K562 (cell line): Measurements from ENCODE around the gene OR2V2. TPM values are rescaled to one million over a fixed set of nuclear protein-coding genes. Genes with fewer than 3 reads are reported as not detected.

Experiments used
- ARID1B ChIP-seq: fragments of 450-650 bp; IDR thresholded peaks from 2 replicates; pipeline ENCODE4 v1.6.1; 2016; ENCODE audit warnings: antibody characterized with exemption, mild to moderate bottlenecking, inconsistent platforms
- CBFB ChIP-seq: sonication (generic); formaldehyde crosslinking; IDR thresholded peaks from 2 replicates; pipeline ENCODE4 v1.4.0; 2020; ENCODE audit warnings: mild to moderate bottlenecking, missing genetic modification reagents
- CBX1 ChIP-seq: sonication (generic); IDR thresholded peaks from 2 replicates; pipeline ENCODE4 v1.6.1; 2016; ENCODE audit warnings: antibody characterized with exemption, low read depth, mild to moderate bottlenecking
- CCAR2 ChIP-seq: fragments of 200-400 bp; formaldehyde crosslinking; IDR thresholded peaks from 2 replicates; pipeline ENCODE4 v1.6.1; 2017; ENCODE audit warnings: mild to moderate bottlenecking, low read depth, low read length
- CCNT2 ChIP-seq: IDR thresholded peaks from 2 replicates; pipeline ENCODE4 v1.6.1; 2011; ENCODE audit warnings: borderline replicate concordance, low read depth, mild to moderate bottlenecking, moderate library complexity, mixed read lengths, low read length; ENCODE audit not compliant: insufficient read length; ENCODE audit errors: extremely low read depth
- E2F3 ChIP-seq: fragments of 250-450 bp; sonication (Bioruptor Pico); IDR thresholded peaks from 2 replicates; pipeline ENCODE4 v1.4.0; 2020; ENCODE audit warnings: mild to moderate bottlenecking
- ELF4 ChIP-seq: fragments of 450-650 bp; formaldehyde crosslinking; IDR thresholded peaks from 2 replicates; pipeline ENCODE4 v1.4.0; 2022; ENCODE audit warnings: missing genetic modification characterization
- ETV5 ChIP-seq: sonication (generic); formaldehyde crosslinking; IDR thresholded peaks from 2 replicates; pipeline ENCODE4 v1.4.0; 2020; ENCODE audit warnings: low read depth, mild to moderate bottlenecking, missing genetic modification reagents
- EWSR1 ChIP-seq: fragments of 450-650 bp; IDR thresholded peaks from 2 replicates; pipeline ENCODE4 v1.6.1; 2018; ENCODE audit warnings: borderline replicate concordance, mild to moderate bottlenecking, low read depth, moderate library complexity; ENCODE audit not compliant: partially characterized antibody
- FOXA1 ChIP-seq: fragments of 450-650 bp; IDR thresholded peaks from 2 replicates; pipeline ENCODE4 v1.6.1; 2016; ENCODE audit warnings: mild to moderate bottlenecking, borderline replicate concordance
- IRF2 ChIP-seq: sonication (generic); formaldehyde crosslinking; IDR thresholded peaks from 2 replicates; pipeline ENCODE4 v1.8.1; 2022; ENCODE audit warnings: mild to moderate bottlenecking, missing genetic modification reagents
- KLF1 ChIP-seq: fragments of 450-650 bp; IDR thresholded peaks from 2 replicates; pipeline ENCODE4 v1.6.1; 2016; ENCODE audit warnings: missing genetic modification characterization, missing compliant biosample characterization
- MAFF ChIP-seq: IDR thresholded peaks from 2 replicates; pipeline ENCODE4 v1.6.1; 2012; ENCODE audit warnings: low read length, improper control_type of control experiment
- MAFK ChIP-seq: IDR thresholded peaks from 2 replicates; pipeline ENCODE4 v1.6.1; 2011; ENCODE audit warnings: low read length, improper control_type of control experiment
- MAX ChIP-seq: sonication (generic); formaldehyde crosslinking; IDR thresholded peaks from 2 replicates; pipeline ENCODE4 v1.9.0; 2022; ENCODE audit warnings: mild to moderate bottlenecking, missing genetic modification reagents
- NEUROD1 ChIP-seq: fragments of 150-350 bp; IDR thresholded peaks from 2 replicates; pipeline ENCODE4 v1.6.1; 2014; ENCODE audit warnings: borderline replicate concordance, low read length, low read depth; ENCODE audit not compliant: partially characterized antibody
- PHF20 ChIP-seq: fragments of 450-650 bp; IDR thresholded peaks from 2 replicates; pipeline ENCODE4 v1.6.1; 2018; ENCODE audit not compliant: partially characterized antibody
- PURB ChIP-seq: sonication (generic); formaldehyde crosslinking; IDR thresholded peaks from 2 replicates; pipeline ENCODE4 v1.9.0; 2021; ENCODE audit warnings: low read depth, mild to moderate bottlenecking, missing genetic modification reagents
- SMC3 ChIP-seq: conservative IDR thresholded peaks from 2 replicates; pipeline ENCODE4 v1.6.1; 2011; ENCODE audit warnings: low read depth, low read length, improper control_type of control experiment; ENCODE audit not compliant: insufficient read depth
- ZBED1 ChIP-seq: IDR thresholded peaks from 2 replicates; pipeline ENCODE4 v1.6.1; 2014
- ZNF121 ChIP-seq: sonication (generic); formaldehyde crosslinking; conservative IDR thresholded peaks from 2 replicates; pipeline ENCODE4 v1.8.0; 2022; ENCODE audit warnings: missing genetic modification reagents
- ZNF354B ChIP-seq: fragments of 250-450 bp; sonication (Bioruptor Pico); IDR thresholded peaks from 2 replicates; pipeline ENCODE4 v1.4.0; 2020
- ZNF449 ChIP-seq: fragments of 250-450 bp; sonication (Bioruptor Pico); IDR thresholded peaks from 2 replicates; pipeline ENCODE4 v1.8.0; 2022; ENCODE audit warnings: moderate library complexity, mild to moderate bottlenecking, inconsistent platforms
- ZNF511 ChIP-seq: sonication (generic); formaldehyde crosslinking; IDR thresholded peaks from 2 replicates; pipeline ENCODE4 v1.8.0; 2022; ENCODE audit warnings: mild to moderate bottlenecking, missing genetic modification reagents
- polyA plus RNA-seq, 8 experiments: library from polyadenylated mRNA; depleted of rRNA in 4 of 8; stranded (reverse) in 5 of 8; unstranded in 3 of 8; fragments of >200 nt; fragmentation: Nextera tagmentation in 2 of 8; fragmentation: Illumina TruSeq in 1 of 8; extraction: Ambion mirVana in 2 of 8; extraction: Trizol in 1 of 8; gene quantifications; 2 replicates each; pipeline versions ENCODE4 v1.2.1 to v1.2.3, GENCODE V29; 2011 to 2014; ENCODE audit warnings: inconsistent platforms in 1 of 8, missing spikeins in 1 of 8
- total RNA-seq, 7 experiments: library from RNA; depleted of rRNA in 6 of 7; stranded (reverse); fragments of >200 nt in 6 of 7; fragmentation: Illumina TruSeq in 2 of 7; extraction: Trizol in 2 of 7; gene quantifications; 2 replicates each; pipeline versions ENCODE4 v1.2.1 to v1.2.3, GENCODE V29; 2011 to 2021; ENCODE audit warnings: low replicate concordance in 1 of 7
- TF ChIP-seq, protein P1 (sequence below): fragments of 450-650 bp; IDR thresholded peaks from 2 replicates; pipeline ENCODE4 v1.6.1; 2017; ENCODE audit warnings: antibody characterized with exemption, mild to moderate bottlenecking

The OR2V2 gene
- total and polyA plus RNA-seq, 9 of the 15 experiments (the other 6 are each of a cell fraction or from before 2014, with no cell fraction given) = 0.01 TPM; not detected in 8

DNA sequence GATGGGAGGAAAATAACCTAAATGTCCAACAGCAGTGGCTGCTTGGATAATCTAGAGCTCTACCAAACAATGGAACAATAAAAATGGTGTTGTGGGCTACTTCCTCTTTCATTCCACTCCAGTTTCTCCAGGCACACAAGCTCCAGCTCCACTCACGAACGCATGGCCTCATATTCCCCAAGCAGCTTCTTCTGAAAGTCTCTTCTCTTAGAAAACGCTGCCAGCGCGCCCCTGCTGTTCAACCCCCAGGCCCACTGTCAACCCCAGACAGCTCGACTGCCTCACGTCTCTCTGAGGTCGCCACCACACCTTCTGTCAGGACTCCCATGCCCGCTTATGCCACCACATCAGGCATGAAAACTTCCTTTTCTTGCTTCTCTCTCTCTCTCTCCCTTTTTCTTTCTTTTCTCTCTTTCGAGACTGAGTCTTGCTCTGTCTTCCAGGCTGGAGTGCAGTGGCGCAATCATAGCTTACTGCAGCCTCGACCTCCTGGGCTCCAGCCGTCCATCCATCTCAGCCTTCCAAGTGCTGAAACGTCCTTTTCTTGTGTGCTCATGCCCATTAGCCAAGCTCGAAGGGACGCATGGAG is 16.2 kb downstream of the OR2V2 start (continued):
- no peak for TF ChIP-seq PURB (CRISPR knock-in tag)
- no peak for TF ChIP-seq MAX (CRISPR knock-in tag)
- TF ChIP-seq IRF2 (CRISPR knock-in tag) = no peak
- TF ChIP-seq CCNT2 = no peak
- peak; percentile 88; the same call in 1 of the 2 replicates for TF ChIP-seq ELF4 (CRISPR knock-in tag)
- no peak for TF ChIP-seq MAFF
- TF ChIP-seq CCAR2 = no peak
- TF ChIP-seq CBX1 = no peak
- no peak for TF ChIP-seq ZNF354B (CRISPR knock-in tag)
- no peak for TF ChIP-seq NEUROD1
- no peak for TF ChIP-seq EWSR1
- no peak for TF ChIP-seq CBFB (CRISPR knock-in tag)
- TF ChIP-seq E2F3 (CRISPR knock-in tag) = no peak; the same call in 1 of the 2 replicates
- no peak for TF ChIP-seq MAFK
- no peak for TF ChIP-seq ZBED1
- TF ChIP-seq, protein P1, sequence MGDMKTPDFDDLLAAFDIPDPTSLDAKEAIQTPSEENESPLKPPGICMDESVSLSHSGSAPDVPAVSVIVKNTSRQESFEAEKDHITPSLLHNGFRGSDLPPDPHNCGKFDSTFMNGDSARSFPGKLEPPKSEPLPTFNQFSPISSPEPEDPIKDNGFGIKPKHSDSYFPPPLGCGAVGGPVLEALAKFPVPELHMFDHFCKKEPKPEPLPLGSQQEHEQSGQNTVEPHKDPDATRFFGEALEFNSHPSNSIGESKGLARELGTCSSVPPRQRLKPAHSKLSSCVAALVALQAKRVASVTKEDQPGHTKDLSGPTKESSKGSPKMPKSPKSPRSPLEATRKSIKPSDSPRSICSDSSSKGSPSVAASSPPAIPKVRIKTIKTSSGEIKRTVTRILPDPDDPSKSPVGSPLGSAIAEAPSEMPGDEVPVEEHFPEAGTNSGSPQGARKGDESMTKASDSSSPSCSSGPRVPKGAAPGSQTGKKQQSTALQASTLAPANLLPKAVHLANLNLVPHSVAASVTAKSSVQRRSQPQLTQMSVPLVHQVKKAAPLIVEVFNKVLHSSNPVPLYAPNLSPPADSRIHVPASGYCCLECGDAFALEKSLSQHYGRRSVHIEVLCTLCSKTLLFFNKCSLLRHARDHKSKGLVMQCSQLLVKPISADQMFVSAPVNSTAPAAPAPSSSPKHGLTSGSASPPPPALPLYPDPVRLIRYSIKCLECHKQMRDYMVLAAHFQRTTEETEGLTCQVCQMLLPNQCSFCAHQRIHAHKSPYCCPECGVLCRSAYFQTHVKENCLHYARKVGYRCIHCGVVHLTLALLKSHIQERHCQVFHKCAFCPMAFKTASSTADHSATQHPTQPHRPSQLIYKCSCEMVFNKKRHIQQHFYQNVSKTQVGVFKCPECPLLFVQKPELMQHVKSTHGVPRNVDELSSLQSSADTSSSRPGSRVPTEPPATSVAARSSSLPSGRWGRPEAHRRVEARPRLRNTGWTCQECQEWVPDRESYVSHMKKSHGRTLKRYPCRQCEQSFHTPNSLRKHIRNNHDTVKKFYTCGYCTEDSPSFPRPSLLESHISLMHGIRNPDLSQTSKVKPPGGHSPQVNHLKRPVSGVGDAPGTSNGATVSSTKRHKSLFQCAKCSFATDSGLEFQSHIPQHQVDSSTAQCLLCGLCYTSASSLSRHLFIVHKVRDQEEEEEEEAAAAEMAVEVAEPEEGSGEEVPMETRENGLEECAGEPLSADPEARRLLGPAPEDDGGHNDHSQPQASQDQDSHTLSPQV = peak; percentile 82
- TF ChIP-seq FOXA1 = no peak
- 0 out of 2 replicates have a peak, but pooled peaks have one; percentile 29 for TF ChIP-seq ARID1B
- TF ChIP-seq PHF20 = no peak
- TF ChIP-seq ZNF511 = no peak
- no peak for TF ChIP-seq SMC3
- no peak for TF ChIP-seq ZNF121 (CRISPR knock-in tag)
- peak; percentile 19; the same call in 1 of the 2 replicates for TF ChIP-seq ZNF449 (CRISPR knock-in tag)
- TF ChIP-seq KLF1 = peak; percentile 28; the same call in 1 of the 2 replicates
- TF ChIP-seq ETV5 = no peak
